Measurements from ENCODE around the gene LMTK2.
"Not testable (repeated sequence)": the region's sequence is repeated elsewhere in the genome, so short reads cannot be mapped to it uniquely, and the experiment has no call there.

LMTK2 gene

DNA sequence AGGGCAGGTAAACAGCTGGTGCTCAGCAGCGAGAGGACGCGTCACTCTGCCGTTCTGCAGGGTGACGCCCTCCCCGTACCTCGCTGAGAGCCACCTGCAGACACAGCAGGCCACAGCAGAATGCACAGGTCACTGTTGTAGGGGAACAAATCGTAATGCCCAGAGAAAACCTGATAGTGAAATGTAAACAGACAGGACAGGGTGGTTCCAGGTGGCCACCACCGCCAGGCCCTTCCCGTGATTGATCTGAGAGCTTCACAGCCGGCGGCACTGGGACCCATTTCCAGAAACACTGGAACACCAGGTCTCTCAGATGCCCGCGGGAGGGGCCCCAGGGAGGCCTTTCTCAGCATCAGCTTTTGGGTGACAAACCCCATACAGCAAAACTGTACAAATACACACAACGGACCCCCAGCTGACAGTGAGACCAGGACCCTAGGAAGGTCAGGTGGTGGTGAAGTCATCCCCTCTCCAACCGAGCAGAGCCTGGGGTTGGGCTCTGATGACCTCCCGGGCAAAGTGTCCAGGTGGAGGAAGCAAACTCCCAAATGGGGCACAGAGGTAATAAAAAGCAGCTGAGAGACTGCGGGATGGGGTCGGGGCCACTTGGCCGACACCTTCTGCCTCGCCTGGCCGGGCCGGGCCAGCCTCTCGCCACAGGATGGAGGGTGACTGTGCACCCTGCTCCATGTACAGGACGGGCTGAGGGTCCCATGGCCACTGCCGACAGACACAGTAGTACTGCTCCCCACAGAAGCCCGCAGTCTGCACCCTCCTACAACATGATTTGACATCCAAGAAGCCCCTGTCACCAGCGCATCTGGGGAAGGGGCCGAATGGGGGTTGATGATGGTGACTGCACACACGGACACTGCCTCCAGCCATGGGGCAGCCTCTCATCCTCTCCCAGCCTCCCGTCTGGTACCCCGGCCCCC, 109.2 kb downstream of the LMTK2 start:
- in situ Hi-C loops (cut with MboI; ENCODE audit: low sequenced_read_pairs), result no loop called here

DNA sequence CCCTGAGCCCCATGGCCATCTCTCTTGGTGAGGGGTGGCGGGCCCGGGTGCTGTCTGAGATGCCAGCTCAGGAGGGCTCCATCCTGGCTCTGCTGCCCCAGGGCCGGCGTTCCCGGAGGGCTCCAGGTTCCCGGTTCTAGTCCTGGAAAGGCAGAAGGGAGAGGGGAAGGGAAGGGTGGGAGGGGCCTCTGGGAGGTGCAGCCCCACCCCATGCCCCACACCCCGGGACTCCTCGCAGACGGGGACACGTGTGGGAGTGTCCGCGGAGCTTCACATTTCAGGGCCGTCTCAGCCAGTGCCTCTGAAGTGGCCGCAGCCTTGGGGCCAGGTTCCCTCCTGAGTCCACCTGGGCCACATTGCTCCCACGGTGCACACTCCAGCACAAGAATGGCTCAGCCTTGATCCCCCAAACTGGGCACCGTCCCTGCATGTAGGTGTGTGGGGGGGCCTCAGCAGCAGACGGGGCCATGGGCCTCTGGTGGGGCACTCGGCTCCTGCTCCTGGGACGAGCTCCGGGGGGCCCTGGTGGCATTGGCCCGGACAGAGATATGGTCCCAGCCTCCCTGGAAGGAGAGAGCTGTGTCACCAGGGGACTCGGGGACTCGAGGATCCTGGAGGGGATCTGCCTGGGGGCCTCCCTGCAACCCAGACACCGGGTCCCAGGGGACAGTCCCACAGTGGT, 110.4 kb downstream of the LMTK2 start:
- in situ Hi-C loops (cut with MboI; ENCODE audit: low sequenced_read_pairs), result no loop called here

DNA sequence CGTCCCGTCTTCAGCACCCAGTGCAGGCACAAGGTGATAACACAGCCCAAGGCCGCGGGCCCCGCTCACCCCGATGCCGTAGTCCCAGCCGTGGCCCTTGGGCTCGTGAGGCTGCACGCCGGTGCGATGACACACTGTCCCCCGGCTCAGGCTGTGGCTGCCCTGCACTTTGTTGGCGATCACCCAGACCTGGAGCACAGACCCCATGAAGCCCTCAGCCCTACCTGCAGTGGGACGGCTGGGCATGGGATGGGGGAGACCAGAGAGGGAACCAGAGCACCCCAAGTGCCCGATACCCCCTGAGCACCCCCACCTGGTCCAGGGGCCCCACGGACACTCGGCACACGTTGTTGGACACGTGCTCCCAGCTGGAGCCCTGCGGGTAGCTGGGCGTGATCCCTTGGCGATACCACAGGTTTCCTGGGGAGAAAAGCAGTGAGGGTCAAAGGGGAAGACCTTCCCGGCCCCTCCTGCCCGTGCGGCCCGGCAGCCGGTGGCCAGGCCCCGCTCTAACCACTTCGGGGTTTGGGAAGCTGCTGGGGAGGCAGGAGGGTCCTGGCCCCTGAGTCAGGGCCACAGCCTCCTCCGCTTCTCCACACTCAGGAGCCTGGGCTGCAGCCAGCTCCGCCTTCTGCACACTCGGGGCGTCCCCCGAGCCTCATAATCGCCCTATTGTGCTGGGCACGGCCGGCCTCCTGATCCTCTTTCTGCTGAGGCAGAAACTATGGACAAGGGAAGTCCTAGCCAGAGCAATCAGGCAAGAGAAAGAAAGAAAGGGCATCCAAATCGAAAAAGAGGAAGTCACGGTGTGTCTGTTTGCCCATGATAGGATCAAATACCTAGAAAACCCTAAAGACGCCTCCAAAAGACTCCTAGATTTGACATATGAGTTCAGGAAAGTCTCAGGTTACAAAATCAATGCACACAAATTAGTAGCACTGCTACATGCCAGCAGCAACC, 111.2 kb downstream of the LMTK2 start:
- in situ Hi-C loops (cut with MboI; ENCODE audit: low sequenced_read_pairs), result no loop called here

DNA sequence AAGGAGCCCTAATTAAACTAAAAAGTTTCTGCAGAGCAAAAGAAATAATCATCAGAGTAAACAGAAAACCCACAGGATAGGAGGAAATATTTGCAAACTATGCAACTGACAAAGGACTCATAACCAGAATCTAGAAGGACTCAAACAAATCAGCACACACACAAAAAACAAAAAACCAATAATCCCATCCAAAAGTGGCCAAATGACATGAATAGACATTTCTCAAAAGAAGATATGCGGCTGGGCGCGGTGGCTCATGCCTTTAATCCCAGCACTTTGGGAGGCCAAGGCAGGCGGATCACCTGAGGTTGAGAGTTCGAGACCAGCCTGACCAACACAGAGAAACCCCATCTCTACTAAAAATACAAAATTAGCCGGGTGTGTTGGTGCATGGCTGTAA, 112.7 kb downstream of the LMTK2 start:
- in situ Hi-C loops (cut with MboI; ENCODE audit: low sequenced_read_pairs), result not testable (repeated sequence)

DNA sequence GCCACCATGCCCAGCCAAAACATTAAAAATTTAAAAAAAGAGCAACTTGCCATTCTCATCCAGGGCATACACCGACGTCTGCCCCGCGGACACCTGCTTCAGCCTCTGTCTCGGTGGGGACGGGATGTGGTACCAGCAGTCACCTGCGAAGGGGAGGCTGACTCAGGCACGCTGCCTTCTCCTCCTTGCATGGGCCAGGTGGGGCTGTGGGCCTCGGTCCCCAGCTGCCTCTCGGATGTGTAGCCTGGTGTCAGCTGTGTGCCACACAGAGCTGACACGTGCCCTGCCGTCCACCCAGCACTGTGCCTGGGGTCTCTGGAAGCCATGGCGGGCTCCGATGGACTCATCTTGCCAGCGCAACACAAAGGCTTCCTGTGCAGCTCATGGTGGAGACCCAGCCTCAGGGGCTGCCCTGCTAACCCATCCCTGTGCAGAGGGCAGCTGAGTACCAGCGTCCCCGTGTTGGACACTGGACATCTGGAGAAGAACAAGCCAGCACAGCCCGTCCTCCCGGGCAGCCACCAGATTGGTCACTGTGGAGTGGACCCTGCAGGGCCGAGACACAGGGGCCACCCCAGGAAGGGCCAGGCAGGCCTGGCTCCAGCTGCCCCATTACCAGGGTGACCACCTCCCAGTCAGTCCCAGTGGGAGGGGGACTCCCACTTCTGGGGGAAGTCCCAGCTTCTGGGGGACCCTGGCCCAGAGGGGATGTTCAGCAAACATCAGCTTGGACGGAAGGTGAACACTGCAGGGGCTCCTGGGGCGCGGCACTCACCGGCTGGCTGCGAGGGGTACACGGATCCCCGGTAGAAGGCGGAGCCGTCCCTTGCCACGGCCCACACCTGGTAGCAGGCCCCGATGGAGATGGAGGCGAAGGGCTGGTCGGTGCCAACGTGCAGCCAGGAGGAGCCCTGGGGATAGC, 115.2 kb downstream of the LMTK2 start:
- in situ Hi-C loops (cut with MboI; ENCODE audit: low sequenced_read_pairs), result no loop called here

DNA sequence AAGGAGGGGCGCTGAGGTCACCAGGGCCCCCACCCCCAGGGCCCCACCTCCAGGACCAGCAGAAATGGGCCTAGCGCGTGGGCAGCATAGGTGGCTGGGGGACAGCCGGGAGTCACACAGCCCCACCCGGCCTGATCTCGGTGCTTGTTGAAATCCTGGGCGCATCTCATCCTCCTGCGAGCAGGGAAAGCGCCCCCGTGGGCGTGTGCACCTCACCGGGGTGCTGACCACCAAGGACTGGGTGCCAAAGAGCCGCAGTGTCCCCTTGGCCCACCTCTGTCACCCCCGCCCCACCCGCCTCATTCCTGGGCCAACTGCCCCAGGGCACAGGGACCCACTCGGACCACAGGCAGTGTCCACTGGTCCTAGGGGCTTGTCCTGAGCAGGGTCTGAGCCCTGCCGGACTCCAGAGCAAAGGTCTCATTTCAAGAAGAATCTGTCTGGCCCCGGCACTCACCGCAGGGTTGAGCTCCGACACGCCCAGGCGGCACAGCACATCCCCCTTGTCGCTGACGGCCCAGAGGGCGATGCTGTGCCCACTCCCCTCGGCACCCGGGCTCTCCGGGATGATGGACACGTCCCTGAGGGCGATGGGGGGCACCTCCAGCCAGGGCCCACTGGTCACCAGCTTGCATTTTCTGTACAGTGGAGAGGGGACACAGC, 116.0 kb downstream of the LMTK2 start:
- in situ Hi-C loops (cut with MboI; ENCODE audit: low sequenced_read_pairs), result no loop called here

DNA sequence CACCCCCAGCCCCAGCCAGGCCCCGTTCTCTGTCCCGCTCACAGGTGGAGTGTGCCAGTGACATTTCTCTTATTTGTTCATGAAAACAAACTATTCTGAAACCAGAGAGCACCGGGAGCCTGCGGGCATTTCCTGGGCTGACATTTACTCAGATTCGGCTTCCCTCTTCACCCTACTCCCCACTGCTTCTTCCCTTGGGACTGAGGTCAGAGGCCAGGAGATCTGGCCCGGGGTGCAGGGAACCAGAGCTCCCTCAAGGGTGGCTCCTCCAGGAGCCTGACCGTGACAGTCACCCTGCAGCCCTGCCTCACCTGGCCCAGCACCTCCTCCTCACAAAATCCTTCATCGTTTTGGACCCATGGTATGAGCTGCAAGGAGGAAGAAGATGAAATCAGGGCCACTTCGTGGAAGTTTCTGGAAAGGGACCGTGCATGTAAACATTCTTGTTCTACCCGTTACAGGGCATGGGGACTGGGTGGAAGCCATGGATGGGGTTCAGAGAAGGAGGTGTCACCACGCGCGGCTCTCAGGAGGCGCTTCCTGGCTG, 116.8 kb downstream of the LMTK2 start:
- in situ Hi-C loops (cut with MboI; ENCODE audit: low sequenced_read_pairs), result no loop called here

DNA sequence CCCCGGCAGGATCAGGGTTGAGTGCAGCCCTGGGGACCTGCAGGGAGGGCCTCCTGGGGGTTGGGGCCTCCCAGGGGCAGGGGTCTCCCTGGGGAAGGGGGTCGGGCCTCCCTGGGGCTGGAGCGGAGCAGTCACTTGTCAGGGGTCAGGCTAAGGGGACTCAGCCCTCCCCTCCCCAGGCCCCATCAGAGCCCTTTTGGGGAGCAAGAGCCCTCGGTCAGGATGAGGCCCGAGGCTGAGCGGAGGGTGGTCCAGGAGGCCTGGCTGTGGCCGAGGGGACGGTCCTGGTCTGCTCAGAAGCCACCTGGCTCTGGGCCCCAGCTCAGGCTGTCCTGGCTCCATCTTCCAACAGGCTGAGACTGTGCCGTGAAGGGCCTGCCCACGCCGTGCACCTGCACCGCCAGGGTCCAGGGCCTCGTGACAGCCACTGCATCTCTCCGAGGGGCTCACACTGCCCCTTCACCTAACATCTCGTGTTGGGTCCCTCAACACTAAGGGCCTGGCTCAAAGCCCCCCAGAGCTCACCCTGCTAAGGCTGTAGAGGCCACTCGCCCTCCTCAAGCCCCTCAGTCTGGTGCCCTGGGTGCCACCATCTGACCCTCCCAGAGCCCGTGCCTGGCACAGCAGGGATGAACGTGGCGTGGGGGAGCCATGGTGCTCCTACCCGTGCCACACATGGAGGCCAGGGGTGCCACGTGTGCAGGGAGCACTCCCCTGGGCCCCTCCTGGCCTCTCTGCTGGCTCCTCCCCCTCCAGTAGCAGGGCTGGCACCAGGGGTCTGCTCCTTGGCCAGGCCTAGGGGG, 117.4 kb downstream of the LMTK2 start:
- in situ Hi-C loops (cut with MboI; ENCODE audit: low sequenced_read_pairs), result no loop called here

DNA sequence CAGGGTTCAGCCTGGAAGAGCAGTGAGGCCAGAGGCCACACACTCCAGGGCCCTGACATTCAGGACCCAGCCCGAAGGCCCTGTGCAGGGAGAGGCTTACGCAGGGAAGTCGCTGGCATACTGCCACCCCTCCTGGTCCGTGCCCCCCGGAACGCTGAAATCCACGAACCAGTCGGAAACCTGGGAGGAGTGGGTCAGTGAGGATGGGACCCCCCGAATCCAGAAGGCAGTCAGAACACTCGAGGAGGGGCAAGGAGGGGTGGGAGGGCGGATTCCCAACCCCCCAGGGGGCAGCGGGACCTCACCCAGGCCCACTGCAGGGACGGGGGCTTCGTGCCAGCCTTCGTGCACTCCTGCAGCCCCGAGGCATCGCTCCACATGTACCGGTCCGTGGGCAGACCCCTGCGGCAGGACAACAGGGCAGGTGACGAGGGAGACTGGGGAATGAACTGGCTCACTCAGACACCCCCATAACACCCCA, 118.1 kb downstream of the LMTK2 start:
- in situ Hi-C loops (cut with MboI; ENCODE audit: low sequenced_read_pairs), result no loop called here

DNA sequence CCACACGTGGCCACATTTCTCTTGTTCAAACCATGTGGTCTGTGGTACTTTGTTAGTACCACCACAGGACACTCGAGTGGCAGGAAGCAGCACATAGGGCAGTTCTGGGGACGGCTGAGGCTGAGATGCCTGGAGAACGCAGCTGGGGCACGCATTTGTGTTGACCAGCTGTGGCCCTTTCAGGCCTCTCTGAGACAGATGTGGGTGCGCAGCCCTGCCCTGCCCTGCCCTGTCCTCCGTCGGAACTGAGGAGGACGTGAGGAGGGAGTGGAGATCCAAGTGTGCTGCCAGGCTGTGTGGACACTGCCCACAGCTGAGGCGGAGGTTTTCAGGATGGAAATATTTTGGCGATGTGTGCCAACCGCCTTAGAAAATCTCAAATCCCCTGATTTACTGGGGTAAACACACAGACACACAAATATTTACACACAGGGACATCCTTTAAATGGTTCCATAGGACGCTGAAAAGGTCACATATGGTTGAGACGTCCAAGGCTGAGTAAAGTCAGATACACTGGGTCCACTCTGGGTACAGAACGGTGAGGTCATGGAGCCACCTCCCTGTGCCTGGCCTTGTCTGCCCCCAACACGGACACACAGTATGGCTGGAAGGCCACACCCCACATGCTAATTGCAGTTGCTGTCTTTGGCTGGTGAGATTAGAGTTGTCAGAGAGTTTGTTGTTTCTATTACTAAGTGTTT, 119.4 kb downstream of the LMTK2 start:
- in situ Hi-C loops (cut with MboI; ENCODE audit: low sequenced_read_pairs), result no loop called here

DNA sequence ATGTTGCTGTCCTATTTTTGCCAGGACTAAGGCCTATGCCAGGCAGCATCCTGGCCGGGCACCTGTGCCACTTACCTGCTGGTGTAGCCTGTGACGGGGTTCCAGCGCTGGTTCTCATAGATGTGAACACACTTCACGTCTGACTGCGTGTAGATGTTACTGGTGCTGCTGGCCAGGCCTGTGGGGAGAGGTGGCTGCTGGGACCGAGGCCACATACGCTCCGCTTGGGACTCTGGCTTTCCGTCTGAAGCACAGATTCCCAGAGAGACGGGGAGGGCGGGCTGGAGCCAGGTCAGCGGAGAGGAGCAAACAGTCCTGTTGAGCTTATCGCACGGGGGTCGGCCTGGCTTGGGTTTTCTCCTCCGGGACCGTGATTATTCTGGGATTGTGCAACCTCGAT, 121.3 kb downstream of the LMTK2 start:
- in situ Hi-C loops (cut with MboI; ENCODE audit: low sequenced_read_pairs), result no loop called here

DNA sequence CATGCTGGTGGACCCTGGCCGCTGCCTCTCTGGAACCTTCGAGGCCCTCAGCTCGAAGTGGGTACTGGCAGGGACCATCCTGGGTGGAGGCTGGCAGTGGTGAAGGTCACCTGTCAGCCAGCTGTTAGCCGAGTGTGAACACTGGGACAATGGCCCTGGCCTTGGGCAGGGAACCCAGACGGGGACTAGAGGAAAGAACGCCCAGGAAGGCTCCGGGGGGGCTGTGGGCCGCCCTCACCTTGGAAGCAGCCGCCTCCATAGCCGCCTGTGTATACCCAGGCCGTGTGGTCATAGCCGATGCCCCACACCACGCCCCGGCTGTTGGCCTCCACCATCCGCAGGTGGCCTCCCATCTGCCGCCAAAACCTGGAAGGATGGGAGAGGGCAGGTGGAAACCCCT, 122.1 kb downstream of the LMTK2 start:
- in situ Hi-C loops (cut with MboI; ENCODE audit: low sequenced_read_pairs), result no loop called here

DNA sequence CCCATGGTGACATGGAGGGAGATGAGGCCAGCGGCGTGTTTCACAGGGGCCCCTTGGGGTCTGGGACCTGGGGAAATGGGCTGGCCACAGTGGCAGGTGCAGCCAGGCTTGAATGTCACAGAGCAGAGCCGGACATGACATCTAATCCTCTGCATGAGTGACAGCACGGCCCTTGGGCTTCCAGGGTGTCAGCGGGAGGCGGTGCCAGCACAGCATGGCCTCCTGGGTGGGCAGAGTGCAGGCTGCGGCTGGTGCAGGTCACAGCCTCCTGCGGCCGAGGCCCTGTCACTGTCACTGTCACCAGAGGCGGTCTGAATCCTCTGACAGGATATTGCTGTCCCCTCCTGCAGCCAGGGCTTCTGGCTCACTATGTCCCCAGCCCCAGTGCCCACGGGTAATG, 122.8 kb downstream of the LMTK2 start:
- in situ Hi-C loops (cut with MboI; ENCODE audit: low sequenced_read_pairs), result no loop called here

DNA sequence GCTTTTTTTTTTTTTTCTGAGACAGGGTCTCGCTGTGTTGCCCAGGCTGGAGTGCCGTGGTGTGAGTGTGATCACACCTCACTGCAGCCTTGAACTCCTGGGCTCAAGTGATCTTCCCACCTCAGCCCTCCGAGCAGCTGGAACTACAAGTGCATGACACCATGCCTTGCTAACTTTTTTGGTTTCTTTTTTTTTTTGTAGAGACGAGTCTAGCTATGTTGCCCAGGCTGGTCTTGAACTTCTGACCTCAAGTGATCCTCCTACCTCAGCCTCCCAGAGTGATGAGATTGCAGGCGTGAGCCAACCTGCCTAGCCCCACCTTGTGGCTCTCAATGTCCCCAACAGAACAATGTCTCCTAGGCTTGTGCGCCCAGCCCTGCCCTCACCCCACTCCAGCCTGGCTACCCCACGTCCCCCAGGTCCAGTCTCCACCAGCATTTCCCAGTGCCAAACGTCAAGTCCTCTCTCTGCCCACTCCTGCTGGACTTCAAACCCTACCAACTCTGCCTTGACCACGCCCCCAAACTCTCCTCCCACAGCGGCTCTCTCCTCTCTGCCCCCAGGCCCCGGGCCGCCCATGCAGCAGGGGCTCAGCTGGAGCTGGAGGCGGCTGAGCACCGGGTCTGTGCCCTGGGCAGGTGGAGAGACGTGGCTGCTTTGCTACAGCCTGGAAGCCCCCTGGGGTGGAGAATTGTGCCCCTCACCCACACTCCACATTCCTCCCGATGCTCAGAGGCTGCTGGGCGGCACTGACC, 123.5 kb downstream of the LMTK2 start:
- in situ Hi-C loops (cut with MboI; ENCODE audit: low sequenced_read_pairs), result no loop called here

DNA sequence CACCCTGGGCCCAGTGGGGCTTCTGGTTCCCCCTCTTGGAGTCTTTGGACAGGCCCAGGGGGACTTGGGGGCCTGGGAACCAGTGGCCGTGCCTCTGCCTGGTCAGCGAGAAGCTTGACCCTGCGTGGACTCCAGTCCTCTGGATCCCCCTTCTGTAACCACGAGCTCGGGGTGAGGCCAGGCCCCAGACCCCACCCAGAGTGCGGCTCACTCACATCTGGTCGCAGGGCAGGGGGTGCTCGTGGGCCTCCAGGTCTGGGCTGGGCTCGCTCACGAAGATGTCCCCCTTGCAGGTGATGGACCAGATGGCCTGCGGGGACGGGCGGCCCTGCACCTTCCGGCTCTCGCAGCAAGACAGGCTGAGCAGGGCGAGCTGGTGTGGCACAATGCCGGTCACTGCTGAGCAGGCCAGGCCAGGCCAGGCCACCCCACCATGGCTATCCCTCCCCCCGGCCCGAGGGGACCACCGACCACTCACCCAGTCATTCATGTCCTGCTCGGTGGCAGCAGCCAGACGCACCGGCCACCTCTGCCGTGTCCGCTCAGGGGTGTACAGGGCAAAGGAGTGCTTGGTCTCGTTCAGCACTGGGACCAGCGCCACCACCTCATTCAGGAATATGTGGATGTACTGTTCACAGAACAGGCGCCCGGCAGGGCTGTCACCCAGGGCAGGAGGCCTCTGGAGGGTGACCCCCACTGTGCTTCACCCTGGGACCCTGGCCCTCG, 124.2 kb downstream of the LMTK2 start:
- in situ Hi-C loops (cut with MboI; ENCODE audit: low sequenced_read_pairs), result no loop called here

DNA sequence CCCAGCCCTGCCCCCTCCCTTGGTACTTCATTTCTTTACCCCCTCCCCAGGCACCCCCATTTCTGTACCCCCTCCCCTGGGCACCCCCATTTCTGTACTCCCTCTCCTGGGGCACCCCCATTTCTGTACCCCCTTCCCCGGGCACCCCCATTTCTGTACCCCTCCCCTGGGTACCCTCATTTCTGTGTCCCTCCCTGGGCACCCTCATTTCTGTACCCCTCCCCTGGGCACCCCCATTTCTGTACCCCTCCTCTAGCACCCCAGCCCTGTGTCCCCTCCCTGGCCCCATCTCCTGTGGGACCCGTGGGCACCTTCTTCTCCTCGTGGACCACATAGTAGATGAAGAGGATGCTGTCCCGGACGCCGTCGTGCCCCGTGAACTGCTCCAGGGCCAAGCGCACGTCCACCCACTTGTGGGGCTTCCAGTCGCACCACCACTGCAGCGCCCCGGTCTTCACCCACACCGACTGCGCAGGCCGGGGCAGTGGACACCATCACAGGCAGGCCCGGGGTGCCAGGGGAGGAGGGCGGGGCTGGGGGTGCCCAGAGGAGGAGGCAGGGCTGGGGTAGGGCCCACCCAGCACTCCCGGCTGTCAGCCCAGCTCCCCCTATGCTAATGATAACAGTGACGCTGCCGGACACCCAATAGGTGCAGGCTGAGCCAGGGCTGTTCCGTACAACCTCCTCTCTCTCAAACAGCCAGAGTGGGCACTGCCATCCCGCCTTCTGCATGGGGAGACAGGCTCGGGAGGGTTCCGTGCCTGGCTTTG, 125.0 kb downstream of the LMTK2 start:
- in situ Hi-C loops (cut with MboI; ENCODE audit: low sequenced_read_pairs), result no loop called here
